T-cell (primary cell): ENCODE results near the gene C17orf75. TPM values are rescaled to one million over a fixed set of nuclear protein-coding genes. Genes with fewer than 3 reads are reported as not detected.
"Not testable (repeated sequence)": the region's sequence is repeated elsewhere in the genome, so short reads cannot be mapped to it uniquely, and the experiment has no call there.

Experiments used
- ATAC-seq, 4 experiments: fragments of 200-7000 bp in 3 of 4; fragments of 150-1000 bp in 1 of 4; cut with Tn5 transposase; replicated peaks in 1 of 4; 1 replicate in 3 of 4; 2 replicates in 1 of 4; pipeline ENCODE4 v1.10.0; 2021; ENCODE audit warnings: moderate library complexity in 3 of 4, mild to moderate bottlenecking in 2 of 4, moderate number of reproducible peaks in 1 of 4
- CTCF ChIA-PET, 2 donors: fragments of 300-600 bp; sonication (Branson Sonifier 250); formaldehyde crosslinking; loops; one replicate each; lab custom pipeline; 2022; ENCODE audit warnings: antibody characterized with exemption in 2 of 2; lab: Charles Lee
- POLR2A ChIA-PET, 2 donors: fragments of 300-600 bp; sonication (Branson Sonifier 250); formaldehyde crosslinking; loops; one replicate each; lab custom pipeline; 2022; ENCODE audit warnings: antibody characterized with exemption in 2 of 2; lab: Charles Lee
- DNase-seq, 35 experiments: peaks; one replicate each; pipeline versions ENCODE4 v3.0.0 to v3.0.0-alpha.2; 2013 to 2023
- H3K27ac ChIP-seq: one replicate; pipeline ENCODE4 v1.5.1; 2013; ENCODE audit warnings: low read length
- H3K27me3 ChIP-seq, 2 experiments: replicated peaks in 1 of 2; 1 replicate in 1 of 2; 2 replicates in 1 of 2; pipeline versions ENCODE4 v1.6.1 to v1.7.0; 2013; ENCODE audit warnings: low read length in 1 of 2, mixed read lengths in 1 of 2; ENCODE audit not compliant: control insufficient read depth in 2 of 2, insufficient read depth in 2 of 2; ENCODE audit errors: extremely low read depth in 1 of 2
- H3K36me3 ChIP-seq, 2 donors: 1 replicate in 1 of 2; 2 replicates in 1 of 2; pipeline versions ENCODE4 v1.6.1 to v1.7.0; 2013; ENCODE audit warnings: low read length in 1 of 2; ENCODE audit not compliant: control insufficient read depth in 2 of 2, insufficient read depth in 1 of 2; ENCODE audit errors: extremely low read depth in 1 of 2
- H3K4me1 ChIP-seq, 2 experiments: 1 replicate in 1 of 2; 2 replicates in 1 of 2; pipeline versions ENCODE4 v1.6.1 to v1.7.0; 2013; ENCODE audit warnings: low read length in 2 of 2, mixed read lengths in 1 of 2; ENCODE audit not compliant: insufficient read depth in 2 of 2, control insufficient read depth in 1 of 2; ENCODE audit errors: extremely low read depth in 1 of 2
- H3K4me3 ChIP-seq, 2 donors: 1 replicate in 1 of 2; 2 replicates in 1 of 2; pipeline versions ENCODE4 v1.5.1 to v1.7.0; 2013; ENCODE audit warnings: mild to moderate bottlenecking in 2 of 2, low read length in 1 of 2, moderate library complexity in 1 of 2; ENCODE audit not compliant: control insufficient read depth in 1 of 2; ENCODE audit errors: extremely low read depth in 1 of 2
- H3K9me3 ChIP-seq: 2 replicates; pipeline ENCODE4 v1.7.0; 2013
- H3K27ac Mint-ChIP-seq, 2 donors: one replicate each; pipeline ENCODE4 v1.8.0; 2020 to 2021; ENCODE audit warnings: mild to moderate bottlenecking in 2 of 2, mixed read lengths in 2 of 2
- H3K27me3 Mint-ChIP-seq, 2 donors: one replicate each; pipeline ENCODE4 v1.8.0; 2021 to 2022; ENCODE audit warnings: mixed read lengths in 2 of 2
- H3K36me3 Mint-ChIP-seq: one replicate; pipeline ENCODE4 v1.8.0; 2021; ENCODE audit warnings: mixed read lengths
- H3K4me1 Mint-ChIP-seq, 3 donors: one replicate each; pipeline ENCODE4 v1.8.0; 2020 to 2022; ENCODE audit warnings: mixed read lengths in 3 of 3, mild to moderate bottlenecking in 1 of 3
- H3K4me3 Mint-ChIP-seq, 3 donors: one replicate each; pipeline ENCODE4 v1.8.0; 2020 to 2022; ENCODE audit warnings: mild to moderate bottlenecking in 3 of 3, mixed read lengths in 3 of 3, moderate library complexity in 3 of 3
- H3K9me3 Mint-ChIP-seq, 3 donors: one replicate each; pipeline ENCODE4 v1.8.0; 2020 to 2022; ENCODE audit warnings: mixed read lengths in 3 of 3
- WGBS: methylation state at CpG from one replicate; pipeline ENCODE4 v1.1.5; 2013; ENCODE audit warnings: missing lambda C conversion rate; ENCODE audit not compliant: insufficient coverage; 5-methylcytosine and 5-hydroxymethylcytosine counted together
- total RNA-seq, 35 experiments: library from RNA in 6 of 35; stranded (reverse) in 6 of 35; fragments of 120-200 nt in 1 of 35; gene quantifications; one replicate each; pipeline versions ENCODE4 v1.2.1 to v1.2.4 and lab custom pipeline; 2013 to 2026

C17orf75 gene
- total RNA-seq, 5 donors from 2014 or later (not counting 1 experiment from before 2014, with no cell fraction given), result 12.2 to 22.0 (median 17.6) TPM

DNA sequence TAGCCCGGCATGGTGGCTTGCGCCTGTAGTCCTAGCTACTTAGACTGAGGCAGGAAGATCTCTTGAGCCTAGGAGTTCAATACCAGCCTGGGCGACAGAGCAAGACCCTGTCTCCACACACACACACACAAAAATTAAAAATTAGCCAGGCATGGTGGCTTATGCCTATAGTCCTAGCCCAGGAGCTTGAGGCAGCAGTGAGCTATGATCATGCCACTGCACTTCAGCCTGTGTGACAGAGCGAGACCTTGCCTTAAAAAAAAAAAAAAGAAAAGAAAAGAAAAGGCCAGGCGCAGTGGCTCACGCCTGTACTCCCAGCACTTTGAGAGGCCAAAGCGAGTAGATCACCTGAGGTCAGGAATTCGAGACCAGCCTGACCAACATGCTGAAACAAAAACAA is 23.9 kb downstream of the C17orf75 start:
- no peak overlapping the region for H3K4me3 ChIP-seq
- POLR2A ChIA-PET, result no interaction called here
- H3K9me3 Mint-ChIP-seq, result no peaks in the 10 kb centered on the region
- WGBS, result 98% methylated on average over 4 of the region's 8 CpGs
- peaks cover 0 to 11% of the 10 kb centered on the region in 2 experiments for H3K4me1 ChIP-seq
- H3K27ac Mint-ChIP-seq, result no peak overlapping the region
- H3K4me3 Mint-ChIP-seq, result no peak overlapping the region
- H3K27ac ChIP-seq, result no peak overlapping the region
- no peaks in the 10 kb centered on the region for H3K36me3 ChIP-seq
- CTCF ChIA-PET, result no interaction called here
- no peaks in the 10 kb centered on the region for H3K9me3 ChIP-seq
- H3K36me3 Mint-ChIP-seq, result no peaks in the 10 kb centered on the region
- DNase-seq (no peak), ATAC-seq (no peak)
- peaks cover 0 to 25% of the 10 kb centered on the region in 2 experiments for H3K27me3 ChIP-seq
- peaks cover 3 to 11% (median 3%) of the 10 kb centered on the region in 3 donors for H3K4me1 Mint-ChIP-seq
- H3K27me3 Mint-ChIP-seq, result peaks cover 3% of the 10 kb centered on the region in 2 donors

DNA sequence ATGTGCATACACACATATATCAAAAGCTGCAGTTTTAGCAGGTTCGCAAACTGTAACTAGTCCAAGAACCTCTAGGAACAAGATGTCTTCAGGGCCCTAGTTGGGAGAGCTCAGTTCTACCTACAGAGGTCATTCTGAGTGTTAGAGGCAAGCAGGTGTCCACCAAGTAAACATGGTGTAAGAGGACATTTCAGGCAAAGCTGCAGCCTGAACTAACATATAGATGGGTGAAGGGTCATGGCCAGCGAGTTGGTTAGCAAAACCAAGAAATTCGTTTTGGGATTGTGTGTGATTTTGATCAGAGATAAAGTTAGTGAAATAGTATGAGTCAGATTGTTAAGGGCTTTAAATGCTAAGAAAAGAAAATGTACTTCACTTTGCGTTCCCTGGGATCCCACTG is 24.6 kb downstream of the C17orf75 start:
- Histone ChIP-seq H3K27me3 (peaks cover 0 to 25% of the 10 kb centered on the region in 2 experiments), H3K9me3 (no peaks in the 10 kb centered on the region), H3K4me3 (no peak overlapping the region), H3K27ac (no peak overlapping the region), H3K36me3 (no peaks in the 10 kb centered on the region), H3K4me1 (peaks cover 0 to 10% of the 10 kb centered on the region in 2 experiments)
- DNase-seq, result no peak
- ChIA-PET CTCF (interaction anchor here in 1 of 2 donors (0.7 kb wide), 1 partner anchor 350 kb away, joined by 3 read pairs; no protein-coding TSS in a partner anchor), POLR2A (interaction anchor here in 1 of 2 donors (0.6 kb wide), 1 partner anchor 527 kb away, joined by 4 read pairs; no protein-coding TSS in a partner anchor)
- Mint-ChIP-seq H3K4me1 (peaks cover 0 to 7% (median 3%) of the 10 kb centered on the region in 3 donors), H3K36me3 (no peaks in the 10 kb centered on the region), H3K4me3 (no peak overlapping the region), H3K27me3 (peaks cover 3% of the 10 kb centered on the region in 2 donors), H3K27ac (no peak overlapping the region), H3K9me3 (no peaks in the 10 kb centered on the region)
- 65% methylated on average over 3 of the region's 4 CpGs for WGBS
- no peak for ATAC-seq

DNA sequence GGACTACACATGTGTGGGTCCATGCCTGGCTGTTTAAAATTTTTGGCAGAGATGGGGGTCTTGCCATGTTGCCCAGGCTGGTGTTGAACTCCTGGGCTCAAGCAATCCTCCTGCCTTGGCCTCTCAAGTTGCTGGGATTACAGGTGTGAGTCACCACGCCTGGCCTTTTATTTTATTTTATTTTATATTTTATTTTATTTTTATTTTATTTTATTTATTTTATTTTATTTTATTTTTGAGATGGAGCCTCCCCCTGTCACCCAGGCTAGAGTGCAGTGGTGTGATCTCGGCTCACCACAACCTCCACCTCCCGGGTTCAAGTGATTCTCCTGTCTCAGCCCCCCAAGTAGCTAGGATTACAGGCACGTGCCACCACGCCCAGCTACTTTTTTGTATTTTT is 25.3 kb downstream of the C17orf75 start:
- H3K9me3 ChIP-seq, H3K27ac Mint-ChIP-seq, DNase-seq, H3K36me3 ChIP-seq, H3K4me3 Mint-ChIP-seq, CTCF ChIA-PET, H3K4me1 Mint-ChIP-seq, H3K4me3 ChIP-seq, H3K27ac ChIP-seq, ATAC-seq, H3K36me3 Mint-ChIP-seq, H3K9me3 Mint-ChIP-seq, H3K27me3 Mint-ChIP-seq: not testable (repeated sequence)
- Histone ChIP-seq H3K27me3 (peaks cover 0 to 19% of the 10 kb centered on the region in 2 experiments), H3K4me1 (peaks cover 0 to 10% of the 10 kb centered on the region in 2 experiments)
- 90% methylated on average over 3 of the region's 5 CpGs for WGBS
- POLR2A ChIA-PET, result interaction anchor here in 1 of 2 donors (0.6 kb wide), 1 partner anchor 526 kb away, joined by 4 read pairs; no protein-coding TSS in a partner anchor

DNA sequence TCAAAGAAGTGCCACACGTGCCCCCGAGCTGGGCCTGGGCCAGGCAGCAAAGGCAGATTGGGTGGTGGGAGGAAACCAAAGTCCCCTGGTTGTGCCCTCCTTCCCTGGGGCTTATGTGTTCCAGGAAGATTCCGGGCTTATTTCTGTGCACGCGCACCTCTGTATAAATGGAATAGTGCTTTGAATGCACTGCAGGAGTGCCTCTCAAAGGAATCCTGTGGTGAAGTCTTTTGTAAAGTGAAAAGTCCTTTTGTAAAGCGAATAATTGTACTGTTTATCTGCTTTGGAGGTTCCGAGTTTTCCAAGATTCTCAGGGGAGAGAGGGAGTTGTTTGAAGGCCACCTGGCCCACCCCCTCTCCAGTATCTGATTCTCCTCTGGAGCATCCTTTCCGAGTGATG is 26.8 kb downstream of the C17orf75 start:
- no peak overlapping the region for H3K27ac ChIP-seq
- H3K4me3 ChIP-seq, result no peak overlapping the region
- ChIA-PET POLR2A (no interaction called here), CTCF (interaction anchor here (0.6 to 1.0 kb wide), 2 partner anchors 25 to 536 kb away, joined by 3 to 6 read pairs; no protein-coding TSS in a partner anchor)
- peaks cover 0 to 18% of the 10 kb centered on the region in 2 experiments for H3K27me3 ChIP-seq
- no peak for ATAC-seq
- H3K4me1 Mint-ChIP-seq, result peaks cover 0 to 6% (median 3%) of the 10 kb centered on the region in 3 donors
- peaks cover 3% of the 10 kb centered on the region in 2 donors for H3K27me3 Mint-ChIP-seq
- no peaks in the 10 kb centered on the region for H3K36me3 ChIP-seq
- H3K36me3 Mint-ChIP-seq, result no peaks in the 10 kb centered on the region
- 90% methylated on average over 2 of the region's 8 CpGs for WGBS
- H3K4me3 Mint-ChIP-seq, result no peak overlapping the region
- DNase-seq, result no peak
- H3K9me3 ChIP-seq, result no peaks in the 10 kb centered on the region
- peaks cover 0 to 10% of the 10 kb centered on the region in 2 experiments for H3K4me1 ChIP-seq
- H3K9me3 Mint-ChIP-seq, result no peaks in the 10 kb centered on the region
- H3K27ac Mint-ChIP-seq, result no peak overlapping the region

GRCh38 chr17:32314636-32315035 is 27.3 kb downstream of the C17orf75 start:
- Mint-ChIP-seq H3K9me3 (no peaks in the 10 kb centered on the region), H3K27ac (no peak overlapping the region), H3K4me1 (peaks cover 0 to 6% (median 3%) of the 10 kb centered on the region in 3 donors), H3K27me3 (peaks cover 3% of the 10 kb centered on the region in 2 donors), H3K36me3 (no peaks in the 10 kb centered on the region), H3K4me3 (no peak overlapping the region)
- ATAC-seq (no peak), DNase-seq (no peak)
- CTCF ChIA-PET, result no interaction called here
- H3K36me3 ChIP-seq, result no peaks in the 10 kb centered on the region
- H3K27ac ChIP-seq, result no peak overlapping the region
- H3K9me3 ChIP-seq, result no peaks in the 10 kb centered on the region
- peaks cover 0 to 18% of the 10 kb centered on the region in 2 experiments for H3K27me3 ChIP-seq
- no peak overlapping the region for H3K4me3 ChIP-seq
- peaks cover 0 to 10% of the 10 kb centered on the region in 2 experiments for H3K4me1 ChIP-seq
- 59% methylated on average over 9 of the region's 9 CpGs for whole genome bisulfite sequencing
- POLR2A ChIA-PET, result no interaction called here

DNA sequence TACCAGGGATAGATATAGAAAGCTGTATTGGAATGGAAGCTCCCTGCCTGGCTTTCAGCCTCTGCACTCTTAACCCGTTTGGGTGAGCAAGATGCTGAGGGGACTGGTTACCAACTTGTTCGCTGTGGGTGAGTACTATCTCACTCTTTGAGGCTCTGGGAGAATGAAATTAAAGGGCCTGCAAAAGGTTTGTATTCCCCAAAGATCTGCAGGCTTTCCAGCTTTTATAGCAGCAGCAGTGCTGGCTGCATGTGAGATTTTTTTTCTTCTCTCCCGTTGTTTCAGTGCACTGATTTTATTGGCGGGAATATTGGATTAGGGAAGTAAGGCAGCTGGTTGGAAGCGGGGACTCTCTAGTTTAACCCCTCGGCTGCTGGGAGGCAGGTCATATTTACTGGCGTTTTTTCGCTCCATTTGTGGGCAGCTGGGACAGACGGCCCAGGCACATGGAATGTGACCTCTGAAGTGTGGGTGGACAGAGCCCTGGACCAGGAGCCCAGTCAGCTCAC is 30.9 kb downstream of the C17orf75 start:
- Histone ChIP-seq H3K36me3 (no peaks in the 10 kb centered on the region), H3K4me1 (no peaks in the 10 kb centered on the region), H3K27ac (no peak overlapping the region), H3K27me3 (peaks cover 0 to 11% of the 10 kb centered on the region in 2 experiments), H3K4me3 (no peak overlapping the region), H3K9me3 (no peaks in the 10 kb centered on the region)
- ChIA-PET POLR2A (no interaction called here), CTCF (no interaction called here)
- Mint-ChIP-seq H3K36me3 (no peaks in the 10 kb centered on the region), H3K27me3 (peaks cover 1 to 3% of the 10 kb centered on the region in 2 donors), H3K27ac (no peak overlapping the region), H3K4me1 (no peaks in the 10 kb centered on the region), H3K9me3 (no peaks in the 10 kb centered on the region), H3K4me3 (no peak overlapping the region)
- 73% methylated on average over 5 of the region's 9 CpGs for WGBS
- no peak for ATAC-seq
- DNase-seq, result no peak
